HG03097 (cell line): ENCODE results near the gene VPS13D.
"Not testable (repeated sequence)": the region's sequence is repeated elsewhere in the genome, so short reads cannot be mapped to it uniquely, and the experiment has no call there.

ENCODE experiments used
- ATAC-seq: cut with Tn5 transposase; IDR thresholded peaks from one replicate; pipeline ENCODE4 v1.9.1; 2021; ENCODE audit not compliant: unreplicated experiment, low FRiP score

VPS13D gene

GRCh38 chr1:12502336-12503109, 272.7 kb downstream of the VPS13D start:
- no peak for ATAC-seq

DNA sequence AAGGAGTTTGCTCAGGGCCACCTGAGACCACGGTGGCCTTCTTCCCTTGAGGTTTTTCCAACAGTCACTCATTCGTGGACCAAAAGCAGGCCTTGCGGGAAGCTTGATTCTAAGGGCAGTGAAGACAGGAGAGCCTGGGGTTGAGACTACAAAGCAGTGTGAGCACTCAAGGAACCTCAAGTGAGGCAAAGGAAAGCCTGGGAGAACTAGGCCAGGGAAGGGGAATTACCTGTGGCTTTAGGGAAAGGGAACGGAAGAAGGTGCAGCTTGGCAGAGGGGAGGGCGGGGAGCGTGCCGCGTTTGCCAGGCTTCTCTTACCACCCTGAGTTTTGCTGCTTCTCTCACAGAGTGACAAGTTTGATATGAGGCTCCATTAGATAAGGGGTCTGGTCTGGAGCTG, 273.9 kb downstream of the VPS13D start:
- no peak for ATAC-seq

- no peak for ATAC-seq
Measured at GRCh38 chr1:12504601-12505000, 274.8 kb downstream of the VPS13D start.

DNA sequence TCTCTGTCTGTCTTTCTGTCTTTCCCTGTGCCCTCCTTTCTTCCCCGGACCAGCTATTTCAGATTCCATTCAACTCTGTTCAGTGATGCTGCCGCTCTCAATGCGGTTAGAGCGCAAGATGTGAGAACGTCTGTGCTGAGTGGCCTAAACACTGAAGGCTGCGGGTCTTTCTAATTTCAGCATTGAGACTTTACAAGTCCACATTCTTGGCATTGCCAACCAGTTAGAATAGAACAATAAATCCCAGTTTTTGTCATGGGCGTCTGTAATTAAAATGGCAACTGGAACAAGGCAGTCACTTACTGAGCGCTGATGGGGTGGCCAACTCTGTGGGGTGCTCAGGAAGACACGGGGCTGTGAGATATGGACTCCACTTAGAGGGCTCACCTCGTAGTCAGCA, 275.4 kb downstream of the VPS13D start:
- ATAC-seq = no peak

GRCh38 chr1:12505639-12506280, 275.9 kb downstream of the VPS13D start:
- no peak for ATAC-seq

DNA sequence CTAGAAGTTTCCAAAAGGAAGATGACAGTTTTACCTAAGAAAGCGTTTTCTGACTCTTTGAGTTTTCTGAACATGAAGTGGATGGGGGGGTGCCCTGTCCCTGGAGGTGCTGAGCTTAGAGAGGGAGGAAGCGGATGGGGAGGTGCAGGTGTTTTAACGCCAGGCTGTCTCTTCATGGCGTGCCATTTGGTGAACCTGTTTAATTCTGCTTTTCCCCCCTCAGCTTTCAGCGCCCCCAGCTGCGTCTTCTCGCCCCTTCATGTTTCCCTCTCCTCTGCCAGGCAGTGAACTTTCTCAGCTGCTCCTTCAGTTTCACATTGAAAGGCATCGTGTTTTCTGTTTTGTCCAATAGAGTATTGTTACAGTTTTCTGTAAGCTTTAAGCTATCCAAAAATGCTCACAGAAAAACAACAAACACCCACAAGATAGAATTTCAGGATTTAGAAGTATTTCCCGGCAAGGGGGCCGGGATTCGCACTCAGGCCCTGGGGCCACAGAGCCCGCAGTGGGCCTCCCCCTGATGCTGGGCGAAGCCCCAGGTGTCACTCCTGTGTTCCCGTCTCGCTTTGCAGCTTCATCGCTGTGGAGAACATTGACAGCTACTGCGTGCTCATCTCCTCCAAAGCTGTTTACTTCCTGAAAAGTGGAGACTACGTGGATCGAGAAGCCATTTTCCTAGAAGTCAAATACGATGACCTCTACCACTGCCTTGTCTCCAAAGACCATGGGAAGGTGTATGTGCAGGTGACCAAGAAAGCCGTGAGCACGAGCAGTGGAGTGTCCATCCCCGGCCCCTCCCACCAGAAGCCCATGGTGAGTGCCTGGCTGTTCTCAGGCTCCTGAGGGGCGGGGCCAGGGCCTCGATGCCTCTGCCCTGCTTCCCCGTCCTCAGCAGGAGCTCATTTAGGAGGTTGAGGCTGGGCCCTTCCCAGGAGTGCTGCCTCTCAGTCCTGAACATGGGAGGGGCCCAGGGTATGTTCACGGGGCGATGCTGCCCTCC, 276.8 kb downstream of the VPS13D start:
- no peak for ATAC-seq

- ATAC-seq = no peak
Measured at GRCh38 chr1:12507631-12508030, 277.8 kb downstream of the VPS13D start.

DNA sequence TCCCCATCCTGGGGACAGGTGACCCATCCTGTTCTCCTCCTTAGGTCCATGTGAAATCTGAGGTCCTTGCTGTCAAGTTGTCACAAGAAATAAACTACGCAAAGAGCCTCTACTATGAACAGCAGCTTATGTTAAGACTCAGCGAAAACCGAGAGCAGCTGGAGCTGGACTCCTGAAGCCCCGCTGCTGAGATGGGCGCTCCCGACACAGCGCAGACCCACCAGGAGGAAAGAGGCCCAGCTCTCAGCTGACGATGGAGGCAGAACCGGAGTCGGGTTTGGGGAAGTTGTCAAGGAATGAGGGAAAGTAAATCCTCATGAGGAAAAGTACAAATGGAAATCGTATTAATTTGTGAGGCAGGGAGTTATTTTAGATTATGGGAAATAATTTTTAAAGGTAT, 279.0 kb downstream of the VPS13D start:
- ATAC-seq = no peak

- no peak for ATAC-seq
Measured at GRCh38 chr1:12511128-12511484, 281.3 kb downstream of the VPS13D start.

DNA sequence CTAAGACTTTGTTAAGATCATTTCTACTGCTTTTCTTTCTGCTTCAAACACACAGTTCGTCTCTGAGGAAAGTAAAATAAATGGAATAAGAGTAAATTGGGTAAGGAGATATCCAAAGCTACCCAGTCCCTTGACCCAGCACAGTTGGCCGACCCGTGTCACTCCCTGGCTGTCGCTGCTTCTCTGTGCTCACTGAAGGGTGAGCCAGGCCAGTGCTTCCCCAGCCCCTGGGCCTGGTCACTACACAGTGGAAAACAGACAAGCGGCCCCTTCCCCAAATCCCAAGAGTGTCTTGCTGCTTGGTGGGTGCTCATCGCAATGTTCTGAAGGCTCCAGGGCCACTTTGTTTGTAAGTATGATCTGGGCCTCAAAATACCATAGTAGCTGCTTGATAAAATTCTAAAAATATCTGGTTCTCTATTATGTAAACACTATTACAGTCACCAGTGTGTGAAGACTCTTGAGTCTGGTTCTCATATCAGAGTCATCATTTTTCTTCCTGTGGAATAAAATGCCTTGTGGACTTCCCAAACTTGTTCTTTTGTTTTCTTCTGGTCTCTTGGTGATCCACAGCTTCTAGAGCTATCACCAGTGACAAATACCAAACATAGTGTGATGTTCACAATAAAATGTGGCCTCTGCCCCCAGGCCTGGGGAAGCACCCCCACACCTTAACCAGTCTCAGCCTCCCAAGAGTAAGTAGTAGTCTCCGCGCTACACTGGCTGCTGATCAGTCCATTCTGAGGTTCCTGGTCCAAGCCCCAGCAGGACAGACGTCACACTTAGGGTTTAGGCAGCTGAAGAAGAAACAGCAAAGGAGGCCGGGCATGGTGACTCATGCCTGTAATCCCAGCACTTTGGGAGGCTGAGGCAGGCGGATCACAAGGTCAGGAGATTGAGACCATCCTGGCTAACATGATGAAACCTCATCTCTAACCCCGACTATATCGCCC, 282.0 kb downstream of the VPS13D start:
- ATAC-seq = no peak

- no peak for ATAC-seq
Measured at GRCh38 chr1:12513181-12513580, 283.4 kb downstream of the VPS13D start.

DNA sequence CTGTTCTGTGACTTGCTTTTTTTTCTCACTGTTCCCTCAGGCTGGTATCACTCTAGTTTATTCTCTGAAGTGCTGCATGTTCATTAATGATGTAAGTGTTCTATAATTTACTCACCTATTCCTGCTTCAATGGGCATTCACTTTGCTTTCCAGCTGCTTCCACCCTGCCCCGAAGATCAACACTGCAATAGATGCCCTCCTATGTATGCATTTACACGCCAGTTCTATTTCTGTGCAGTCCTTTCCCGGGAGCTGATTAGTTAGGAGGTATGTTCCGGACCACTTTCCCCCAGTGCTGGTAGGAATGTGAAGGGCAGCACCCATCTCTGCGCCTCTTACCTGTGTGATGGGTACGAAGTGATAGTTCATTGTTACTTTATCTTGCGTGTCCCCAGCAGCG, 284.8 kb downstream of the VPS13D start:
- ATAC-seq = no peak

GRCh38 chr1:12515234-12515633, 285.4 kb downstream of the VPS13D start:
- no peak for ATAC-seq

- no peak for ATAC-seq
Measured at GRCh38 chr1:12516741-12517140, 286.9 kb downstream of the VPS13D start.

GRCh38 chr1:12518931-12519692, 289.3 kb downstream of the VPS13D start:
- no peak for ATAC-seq

GRCh38 chr1:12519693-12520364, 290.0 kb downstream of the VPS13D start:
- ATAC-seq = no peak

- ATAC-seq = no peak
Measured at GRCh38 chr1:12521096-12521495, 291.3 kb downstream of the VPS13D start.

GRCh38 chr1:12522780-12523179, 292.9 kb downstream of the VPS13D start:
- ATAC-seq = not testable (repeated sequence)

DNA sequence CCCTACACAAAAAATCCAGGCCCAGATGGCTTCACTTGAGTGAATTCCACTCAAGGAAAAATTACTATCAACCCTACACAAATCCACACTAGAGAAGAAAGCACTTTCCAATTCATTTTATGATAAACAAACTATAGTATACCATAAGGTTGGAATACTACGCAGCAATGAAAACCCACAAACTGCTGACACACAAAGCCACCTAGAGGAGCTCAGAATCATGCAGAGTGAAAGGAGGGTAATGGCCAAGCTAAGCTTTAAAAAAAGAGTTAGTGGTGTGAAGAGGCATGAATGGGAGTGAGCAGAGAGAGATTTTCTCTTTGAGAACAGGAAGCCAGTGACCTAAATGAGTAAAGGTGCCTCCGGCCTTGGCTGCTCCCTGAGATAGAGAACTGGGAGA, 294.4 kb downstream of the VPS13D start:
- ATAC-seq = no peak
